ENCODE results near the gene OLFM3. TPM values are rescaled to one million over a fixed set of nuclear protein-coding genes. Genes with fewer than 3 reads are reported as not detected.

The OLFM3 gene
- total RNA-seq: not detected

DNA sequence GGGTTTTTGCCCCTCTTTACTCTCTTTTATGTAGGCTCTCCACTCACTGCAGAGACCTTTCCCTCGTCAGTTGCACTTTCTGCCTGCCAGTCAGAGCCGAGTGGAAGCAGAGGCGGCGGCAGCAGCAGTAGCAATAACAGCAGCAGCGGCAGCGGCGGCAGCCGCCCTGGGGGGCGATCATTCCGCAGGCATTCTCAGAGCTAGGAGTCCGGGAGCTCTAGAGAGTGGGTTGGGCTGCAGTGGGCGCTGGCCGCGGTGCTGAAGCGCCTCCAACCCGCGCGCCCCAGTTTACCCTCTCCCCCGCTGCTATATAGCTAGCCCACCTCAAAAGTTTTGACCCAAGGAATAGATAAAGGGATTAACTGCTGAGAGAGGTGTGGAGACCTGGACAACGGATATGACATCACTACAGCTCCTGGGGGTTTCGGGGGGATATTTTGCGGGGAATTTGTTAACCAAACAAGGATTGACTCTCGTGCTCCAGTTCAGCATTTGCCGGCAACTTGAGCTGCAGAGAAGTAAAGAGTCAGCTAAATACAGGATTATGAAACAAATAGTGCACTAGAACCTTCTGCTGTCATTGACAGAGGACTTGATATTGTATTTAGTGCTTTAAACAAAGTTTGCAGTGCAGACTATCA, at the start of gene OLFM3:
Gene OLFM3 (minus strand): TSS at position 102 of the 641 bp plus-strand sequence.
- Mint-ChIP-seq H3K9me3 (no peaks in the 10 kb centered on the region), H3K36me3 (no peaks in the 10 kb centered on the region), H3K4me1 (ENCODE audit: low read depth) (no peaks in the 10 kb centered on the region), H3K27ac (no peak within 1 kb of the TSS), H3K27me3 (peaks cover 11% of the 10 kb centered on the region), H3K4me3 (no peak within 1 kb of the TSS)
- DNase-seq: no peak
- POLR2A ChIA-PET: no interaction called here
- CTCF ChIA-PET: no interaction called here
- intact Hi-C loops (cut with micrococcal nuclease): no loop called here

DNA sequence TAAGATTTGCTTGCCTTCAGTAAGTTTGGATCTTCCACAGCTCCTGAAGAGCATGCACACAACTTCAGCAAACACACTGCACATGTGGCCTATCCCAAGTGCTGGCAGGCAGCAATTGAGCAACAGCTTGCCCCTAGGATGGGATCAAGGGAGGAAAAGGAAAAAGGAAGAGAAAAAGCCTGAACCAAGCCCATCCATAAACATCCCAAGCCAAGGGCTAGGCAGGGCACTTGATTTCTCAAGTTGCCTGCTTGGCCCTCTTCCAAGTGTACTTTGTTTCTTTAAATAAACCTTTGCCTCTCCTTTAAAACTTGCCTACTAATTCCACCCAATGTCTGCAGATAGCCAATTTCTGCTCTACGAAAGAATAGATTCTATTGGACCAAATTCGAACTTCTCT, 49.0 kb upstream of the OLFM3 start:
- no peak for DNase-seq
- Mint-ChIP-seq H3K4me1 (ENCODE audit: low read depth) (no peaks in the 10 kb centered on the region), H3K27ac (no peak overlapping the region), H3K9me3 (no peaks in the 10 kb centered on the region), H3K27me3 (no peaks in the 10 kb centered on the region), H3K4me3 (no peak overlapping the region), H3K36me3 (no peaks in the 10 kb centered on the region)
- CTCF ChIA-PET: no interaction called here
- intact Hi-C loops (cut with micrococcal nuclease): no loop called here
- POLR2A ChIA-PET: no interaction called here

DNA sequence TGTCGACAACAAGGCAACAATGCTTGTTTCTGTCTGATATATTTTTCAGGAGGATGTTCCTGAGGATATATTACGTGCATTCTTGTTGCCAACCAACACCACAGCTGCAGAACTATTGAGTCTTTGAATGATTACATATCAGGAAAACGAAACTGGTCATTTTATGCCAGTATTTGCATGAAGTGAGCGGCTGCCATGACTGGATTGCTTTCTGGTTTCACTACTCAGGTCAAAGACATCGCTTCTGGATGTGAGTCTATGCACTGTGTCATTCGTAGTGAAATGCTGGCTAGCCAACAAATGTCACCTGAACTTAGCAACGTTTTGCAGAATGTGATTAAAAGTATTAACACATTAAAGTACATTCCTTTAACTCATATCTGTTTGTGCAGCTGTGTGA, 35.8 kb upstream of the OLFM3 start:
- no peak overlapping the region for H3K27ac Mint-ChIP-seq
- ChIA-PET CTCF (no interaction called here), POLR2A (no interaction called here)
- H3K9me3 Mint-ChIP-seq: peaks cover 3% of the 10 kb centered on the region
- intact Hi-C loops (cut with micrococcal nuclease): no loop called here
- no peaks in the 10 kb centered on the region for H3K36me3 Mint-ChIP-seq
- H3K27me3 Mint-ChIP-seq: no peaks in the 10 kb centered on the region
- no peak overlapping the region for H3K4me3 Mint-ChIP-seq
- H3K4me1 Mint-ChIP-seq (ENCODE audit: low read depth): no peaks in the 10 kb centered on the region
- no peak for DNase-seq

DNA sequence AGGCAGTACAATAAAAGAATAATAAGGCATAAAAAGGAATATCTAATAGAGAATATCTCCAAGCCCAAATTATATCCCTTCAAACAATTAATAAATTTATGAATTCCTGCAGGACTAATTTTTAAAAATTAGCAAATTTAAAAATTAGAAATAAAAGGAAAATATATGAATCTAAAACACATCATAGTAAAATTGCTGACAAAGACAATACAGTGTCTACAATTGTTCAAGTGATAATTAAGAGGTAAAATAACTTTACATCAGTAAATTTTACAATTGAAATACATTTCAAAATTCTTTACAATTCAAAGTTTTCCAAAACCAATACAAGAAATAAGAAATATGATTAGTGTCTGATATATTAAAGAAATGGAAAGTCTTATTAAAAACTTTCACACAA, 22.8 kb upstream of the OLFM3 start:
- Mint-ChIP-seq H3K9me3 (peaks cover 5% of the 10 kb centered on the region), H3K4me1 (ENCODE audit: low read depth) (no peaks in the 10 kb centered on the region)
- CTCF ChIA-PET: no interaction called here

DNA sequence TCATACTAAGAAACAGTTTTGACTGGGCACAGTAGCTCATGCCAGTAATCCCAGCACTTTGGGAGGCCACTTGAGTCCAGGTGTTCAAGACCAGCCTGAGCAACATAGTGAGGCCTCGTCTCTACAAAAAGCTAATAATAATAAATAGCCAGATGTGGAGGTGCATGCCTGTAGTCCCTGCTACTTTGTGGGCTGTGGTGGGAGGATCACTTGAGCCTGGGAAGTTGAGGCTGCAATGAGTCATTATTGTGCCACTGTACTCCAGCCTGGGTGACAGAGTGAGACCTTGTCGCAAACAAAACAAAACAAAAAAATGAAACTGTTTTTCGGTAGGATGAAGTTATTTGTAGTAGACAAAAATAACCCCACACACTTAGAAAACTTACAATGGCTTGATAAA, 19.0 kb upstream of the OLFM3 start:
- Mint-ChIP-seq H3K4me3 (no peak overlapping the region), H3K9me3 (no peaks in the 10 kb centered on the region), H3K27ac (no peak overlapping the region), H3K36me3 (no peaks in the 10 kb centered on the region), H3K4me1 (ENCODE audit: low read depth) (no peaks in the 10 kb centered on the region), H3K27me3 (no peaks in the 10 kb centered on the region)
- ChIA-PET POLR2A (no interaction called here), CTCF (no interaction called here)
- intact Hi-C loops (cut with micrococcal nuclease): no loop called here
- DNase-seq: no peak

More for the DNA sequence above, 22.8 kb upstream of the OLFM3 start:
- POLR2A ChIA-PET: no interaction called here
- no peaks in the 10 kb centered on the region for H3K27me3 Mint-ChIP-seq
- H3K4me3 Mint-ChIP-seq: no peak overlapping the region
- intact Hi-C loops (cut with micrococcal nuclease): no loop called here
- no peak for DNase-seq
- H3K27ac Mint-ChIP-seq: no peak overlapping the region
- no peaks in the 10 kb centered on the region for H3K36me3 Mint-ChIP-seq

DNA sequence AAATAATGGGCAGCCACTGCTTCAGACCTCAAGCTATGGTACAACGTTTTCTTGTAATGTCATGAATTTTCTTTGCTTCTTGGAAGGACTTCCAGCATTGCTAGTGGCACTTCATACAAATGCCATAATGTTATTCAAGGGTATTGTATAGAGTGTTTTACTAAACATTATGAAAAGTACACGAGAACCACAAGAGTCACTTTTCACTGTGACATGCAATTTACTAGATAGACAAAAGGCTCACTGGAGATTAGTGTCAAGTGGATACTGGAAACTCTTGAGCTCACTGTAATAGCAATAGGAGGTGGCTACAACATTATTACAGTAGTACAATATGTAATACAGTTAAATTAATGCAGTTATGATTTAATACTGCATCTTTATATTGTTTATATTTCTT, 5.3 kb upstream of the OLFM3 start:
- Mint-ChIP-seq H3K27ac (no peak overlapping the region), H3K4me3 (no peak overlapping the region), H3K4me1 (ENCODE audit: low read depth) (no peaks in the 10 kb centered on the region), H3K27me3 (peaks cover 1% of the 10 kb centered on the region), H3K36me3 (no peaks in the 10 kb centered on the region), H3K9me3 (no peaks in the 10 kb centered on the region)
- intact Hi-C loops (cut with micrococcal nuclease): no loop called here
- POLR2A ChIA-PET: no interaction called here
- CTCF ChIA-PET: no interaction called here
- DNase-seq: no peak

DNA sequence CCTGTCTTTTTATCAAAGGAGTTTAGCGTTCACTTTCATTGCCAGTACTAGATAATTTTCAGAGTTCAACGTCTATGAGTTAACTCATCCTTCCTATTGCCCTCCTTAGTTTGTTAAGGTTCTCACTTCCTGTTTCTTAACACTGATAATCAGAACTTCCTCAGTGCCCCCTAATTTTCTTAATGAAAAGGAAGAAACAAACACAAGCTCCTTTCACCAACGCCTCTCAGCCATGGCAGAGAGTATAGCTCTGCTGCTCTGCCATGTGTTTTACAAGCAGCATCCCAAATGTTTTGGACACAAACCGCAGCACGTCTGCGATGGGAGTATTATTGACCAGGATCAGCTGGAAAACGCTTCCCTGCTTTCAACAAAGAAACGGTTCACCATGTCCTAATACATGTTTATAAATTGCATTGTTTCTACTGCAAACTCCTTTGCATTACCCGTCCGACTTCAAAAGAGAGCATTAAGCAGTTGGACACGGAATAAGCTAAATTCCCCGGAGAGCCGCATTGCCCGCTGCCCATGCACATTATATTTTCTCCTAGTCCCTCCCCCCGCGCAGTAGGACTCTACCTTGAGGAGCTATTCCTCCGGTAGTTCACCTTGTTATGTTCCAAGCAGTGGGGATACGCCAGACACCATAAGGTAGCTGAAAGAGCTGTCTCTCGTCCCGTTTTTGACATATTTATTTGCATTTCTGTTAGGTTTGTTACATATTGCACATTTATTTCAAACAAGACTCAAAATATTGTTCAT, 561 bp downstream of the OLFM3 start:
- ChIA-PET CTCF (no interaction called here), POLR2A (no interaction called here)
- no peak for DNase-seq
- Mint-ChIP-seq H3K4me3 (no peak overlapping the region), H3K27ac (no peak overlapping the region), H3K27me3 (peaks cover 11% of the 10 kb centered on the region), H3K36me3 (no peaks in the 10 kb centered on the region), H3K9me3 (no peaks in the 10 kb centered on the region), H3K4me1 (ENCODE audit: low read depth) (no peaks in the 10 kb centered on the region)
- intact Hi-C loops (cut with micrococcal nuclease): no loop called here

DNA sequence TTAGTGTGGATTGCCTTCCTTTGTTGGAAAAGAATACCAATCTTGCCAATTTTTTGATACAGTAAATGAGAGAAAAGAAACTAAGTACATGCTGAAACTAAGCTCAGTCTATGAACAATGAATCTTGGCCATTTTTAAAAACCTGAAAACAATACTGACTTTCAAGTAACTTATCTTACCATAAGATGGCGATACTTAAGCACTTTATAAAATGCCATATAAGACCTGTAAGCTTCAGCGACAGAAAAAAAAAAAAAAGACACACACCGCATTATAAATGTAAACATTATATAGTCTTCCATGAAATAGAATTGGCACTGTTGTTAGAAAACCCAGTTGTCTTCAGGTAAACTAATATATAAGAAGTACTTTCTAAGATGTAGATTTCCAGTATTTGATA, 3.0 kb downstream of the OLFM3 start:
- Mint-ChIP-seq H3K9me3 (no peaks in the 10 kb centered on the region), H3K4me1 (ENCODE audit: low read depth) (no peaks in the 10 kb centered on the region), H3K4me3 (no peak overlapping the region), H3K27ac (no peak overlapping the region), H3K27me3 (peaks cover 11% of the 10 kb centered on the region), H3K36me3 (no peaks in the 10 kb centered on the region)
- POLR2A ChIA-PET: no interaction called here
- CTCF ChIA-PET: no interaction called here
- no peak for DNase-seq
- intact Hi-C loops (cut with micrococcal nuclease): no loop called here

DNA sequence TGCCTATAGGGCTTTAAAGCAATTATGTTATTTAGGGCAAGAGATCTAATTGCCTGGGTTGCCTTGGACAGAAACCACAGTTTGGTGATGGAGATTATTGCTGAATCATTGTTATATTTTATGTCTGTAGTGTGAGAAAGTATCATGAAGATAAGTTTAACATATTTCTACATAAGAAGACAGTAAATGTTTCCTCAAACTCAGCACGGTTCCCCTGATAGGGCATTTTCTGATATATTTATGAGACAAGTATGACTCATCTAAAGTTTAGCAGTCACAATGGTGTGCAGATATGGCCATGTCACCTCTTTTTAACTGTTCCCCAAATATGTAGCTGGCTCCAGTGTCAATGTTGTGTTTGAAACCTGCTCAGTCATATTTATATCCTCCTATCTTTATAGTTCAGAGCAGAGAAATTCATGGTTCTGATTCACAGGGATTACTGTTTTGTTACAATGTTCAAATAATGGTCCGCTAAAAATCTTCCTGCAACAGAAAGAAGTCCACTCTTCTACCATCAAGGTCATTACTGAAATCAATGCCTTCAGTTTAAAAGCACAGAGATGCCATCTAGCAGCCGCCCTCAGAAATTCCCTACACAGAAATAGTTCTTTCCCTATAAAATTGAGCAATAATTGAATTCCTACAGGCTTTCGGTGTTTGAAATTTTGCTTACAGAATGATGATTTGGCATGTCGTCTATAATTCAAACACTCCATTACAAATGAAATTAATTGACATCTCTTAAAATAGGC, 3.7 kb downstream of the OLFM3 start:
- ChIA-PET CTCF (no interaction called here), POLR2A (no interaction called here)
- H3K4me1 Mint-ChIP-seq (ENCODE audit: low read depth): no peaks in the 10 kb centered on the region
- H3K36me3 Mint-ChIP-seq: no peaks in the 10 kb centered on the region
- no peak overlapping the region for H3K27ac Mint-ChIP-seq
- intact Hi-C loops (cut with micrococcal nuclease): no loop called here
- no peaks in the 10 kb centered on the region for H3K9me3 Mint-ChIP-seq
- H3K4me3 Mint-ChIP-seq: no peak overlapping the region
- H3K27me3 Mint-ChIP-seq: peaks cover 11% of the 10 kb centered on the region
- DNase-seq: no peak

DNA sequence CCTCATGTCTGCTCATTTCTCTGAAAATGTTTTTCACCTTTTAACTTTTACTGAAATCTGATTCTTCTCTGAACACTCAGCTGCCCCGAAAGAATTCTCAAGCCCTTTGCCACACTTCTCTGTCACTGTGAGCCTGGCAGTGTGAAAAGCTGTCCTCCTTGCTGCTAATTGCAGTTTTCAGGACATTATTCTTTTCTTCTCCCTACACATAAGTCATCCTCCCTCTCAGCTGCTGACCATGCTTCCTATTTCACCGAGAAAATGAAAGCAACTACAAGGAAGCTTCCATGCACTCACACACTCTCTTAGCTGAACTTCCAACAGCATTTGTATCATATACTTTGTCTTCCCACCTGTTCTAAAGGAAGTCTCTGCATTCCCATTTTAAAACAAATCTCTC, 15.8 kb downstream of the OLFM3 start:
- intact Hi-C loops (cut with micrococcal nuclease): no loop called here
- no peaks in the 10 kb centered on the region for H3K4me1 Mint-ChIP-seq (ENCODE audit: low read depth)
- no peaks in the 10 kb centered on the region for H3K9me3 Mint-ChIP-seq
- ChIA-PET CTCF (no interaction called here), POLR2A (no interaction called here)
- no peak overlapping the region for H3K4me3 Mint-ChIP-seq
- DNase-seq: no peak
- H3K27ac Mint-ChIP-seq: no peak overlapping the region
- H3K27me3 Mint-ChIP-seq: no peaks in the 10 kb centered on the region
- H3K36me3 Mint-ChIP-seq: no peaks in the 10 kb centered on the region

DNA sequence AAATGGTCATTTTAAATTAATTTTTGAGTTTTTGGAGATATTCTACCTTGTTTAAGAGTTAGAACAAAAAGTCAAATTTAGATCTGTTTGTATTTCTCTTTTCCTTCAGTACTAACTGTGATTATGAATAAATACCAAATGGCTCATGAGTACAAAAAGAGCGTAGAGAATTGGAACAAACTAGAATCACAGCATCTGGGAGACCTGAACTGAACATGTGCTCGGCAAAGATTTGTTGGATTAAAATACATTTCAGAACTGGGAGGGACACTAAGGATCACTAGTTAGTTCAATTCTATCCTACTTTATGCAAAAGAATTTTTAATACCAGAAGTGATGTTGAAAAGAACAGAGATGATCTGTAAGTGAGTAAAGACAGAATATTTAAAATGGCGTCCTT, 19.5 kb downstream of the OLFM3 start:
- ChIA-PET POLR2A (no interaction called here), CTCF (no interaction called here)
- Mint-ChIP-seq H3K4me1 (ENCODE audit: low read depth) (no peaks in the 10 kb centered on the region), H3K36me3 (no peaks in the 10 kb centered on the region), H3K27me3 (no peaks in the 10 kb centered on the region), H3K27ac (no peak overlapping the region), H3K9me3 (no peaks in the 10 kb centered on the region), H3K4me3 (no peak overlapping the region)
- DNase-seq: no peak
- intact Hi-C loops (cut with micrococcal nuclease): no loop called here

DNA sequence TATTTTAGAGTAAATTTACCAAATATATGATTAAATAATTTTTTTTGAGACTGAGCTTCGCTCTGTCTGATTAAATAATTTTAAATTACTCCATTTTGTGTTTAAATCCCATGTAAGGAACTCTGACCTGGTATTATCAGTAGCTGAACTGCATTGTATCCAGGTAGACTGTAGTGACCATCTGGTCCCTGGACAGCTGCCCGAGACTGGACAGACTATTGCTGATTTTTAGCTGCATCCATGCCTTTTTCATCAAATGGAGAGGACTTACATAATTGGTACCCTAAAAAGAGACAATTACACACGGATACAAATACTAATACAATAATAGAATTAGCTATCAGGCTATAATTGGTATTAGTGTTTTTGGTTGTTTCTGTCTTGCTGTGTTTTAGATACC, 20.6 kb downstream of the OLFM3 start:
- ChIA-PET CTCF (no interaction called here), POLR2A (no interaction called here)
- no peaks in the 10 kb centered on the region for H3K27me3 Mint-ChIP-seq
- no peak for DNase-seq
- H3K4me1 Mint-ChIP-seq (ENCODE audit: low read depth): no peaks in the 10 kb centered on the region
- no peaks in the 10 kb centered on the region for H3K36me3 Mint-ChIP-seq
- H3K9me3 Mint-ChIP-seq: no peaks in the 10 kb centered on the region
- H3K27ac Mint-ChIP-seq: no peak overlapping the region
- no peak overlapping the region for H3K4me3 Mint-ChIP-seq
- intact Hi-C loops (cut with micrococcal nuclease): no loop called here

DNA sequence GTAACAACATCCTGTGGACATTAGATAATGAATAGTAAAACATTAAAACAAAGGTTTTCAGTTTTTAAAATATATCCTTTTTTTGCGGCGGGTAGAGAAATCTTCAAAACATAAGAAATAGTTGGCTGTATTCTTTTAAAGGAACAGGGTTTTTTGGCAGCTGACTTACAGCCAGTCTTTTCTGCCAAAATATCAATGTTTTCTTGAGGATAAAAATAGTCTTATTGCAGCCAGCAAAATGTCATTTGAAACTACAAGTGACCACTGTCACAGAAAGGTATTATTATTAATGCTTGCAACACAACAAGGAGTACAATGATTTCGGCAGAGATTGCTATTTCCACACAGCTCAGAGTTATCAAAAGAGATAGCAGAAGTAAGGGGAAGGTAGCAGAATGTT, 21.4 kb downstream of the OLFM3 start:
- CTCF ChIA-PET: no interaction called here
- Mint-ChIP-seq H3K36me3 (no peaks in the 10 kb centered on the region), H3K4me3 (no peak overlapping the region), H3K27me3 (no peaks in the 10 kb centered on the region), H3K27ac (no peak overlapping the region), H3K9me3 (no peaks in the 10 kb centered on the region), H3K4me1 (ENCODE audit: low read depth) (no peaks in the 10 kb centered on the region)
- intact Hi-C loops (cut with micrococcal nuclease): no loop called here
- no peak for DNase-seq
- POLR2A ChIA-PET: interaction anchor here (0.7 kb wide), 1 partner anchor 673 kb away, joined by 3 read pairs; no protein-coding TSS in a partner anchor
